Measurements from ENCODE around the gene MMAB.

DNA sequence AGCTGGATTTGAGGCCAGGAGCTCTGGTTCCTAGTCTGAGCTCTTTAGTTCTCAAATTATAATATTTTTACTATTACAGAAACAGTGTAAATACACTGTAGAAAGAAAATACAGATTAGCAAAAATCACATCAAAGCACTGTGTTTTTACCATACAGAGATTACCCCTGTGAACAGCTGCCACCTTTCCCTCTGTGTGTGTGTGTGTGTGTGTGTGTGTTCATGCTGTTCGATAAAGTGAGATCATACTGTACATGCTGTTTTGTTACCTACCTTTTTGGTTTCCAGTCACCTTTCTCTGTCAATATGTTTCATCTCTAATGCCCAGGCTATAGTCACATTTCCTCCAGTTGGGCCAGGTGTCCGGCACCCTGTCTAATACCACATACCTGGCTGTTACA, 27.2 kb upstream of the MMAB start:
- TF ChIP-seq LEF1 (IDR thresholded peaks at IDR 0.05; ENCODE audit: borderline replicate concordance) (no peak), ARNT (IDR thresholded peaks at IDR 0.05) (no peak), FOXM1 (IDR thresholded peaks at IDR 0.05; ENCODE audit: borderline replicate concordance) (no peak), ZNF384 (IDR thresholded peaks at IDR 0.05) (no peak), SP1 (IDR thresholded peaks at IDR 0.05) (no peak), SUZ12 (IDR thresholded peaks at IDR 0.05) (no peak), FOXA1 (IDR thresholded peaks at IDR 0.05) (no peak), BHLHE40 (IDR thresholded peaks at IDR 0.05; ENCODE audit: borderline replicate concordance) (no peak), HDGF (IDR thresholded peaks at IDR 0.05; ENCODE audit: borderline replicate concordance) (no peak)
